AG09309 (cell line): ENCODE measurements around the gene CEND1.
A peak's percentile ranks its signal among the peaks of the same experiment; 100 is the strongest.

Experiments
- DNase-seq: peaks from one replicate; pipeline ENCODE4 v3.0.0-alpha.2; 2010; ENCODE audit warnings: low read depth
- H3K4me3 ChIP-seq: 2 replicates; pipeline ENCODE4 v1.5.1; 2011; ENCODE audit warnings: mild to moderate bottlenecking, low read depth, low read length, moderate library complexity; ENCODE audit not compliant: control insufficient read depth
- CTCF ChIP-seq: IDR thresholded peaks from 2 replicates; pipeline ENCODE4 v1.5.1; 2011; ENCODE audit warnings: mild to moderate bottlenecking, low read depth, low read length, inconsistent platforms; ENCODE audit not compliant: insufficient read depth, control insufficient read depth; ENCODE audit errors: missing control alignments

CEND1 gene

GRCh38 chr11:790721-791564, 1.1 kb upstream of the CEND1 start:
- TF ChIP-seq CTCF = no peak
- no peak overlapping the region for H3K4me3 ChIP-seq
- no peak for DNase-seq

- no peak for TF ChIP-seq CTCF
- peak overlapping the region; percentile 12 for H3K4me3 ChIP-seq
- DNase-seq = no peak
These were observed 643 bp downstream of the CEND1 start for GRCh38 chr11:788953-789940.

- H3K4me3 ChIP-seq = no peak overlapping the region
- no peak for DNase-seq
These were observed 1.8 kb downstream of the CEND1 start for GRCh38 chr11:788009-788640.

GRCh38 chr11:787084-787675, 2.7 kb downstream of the CEND1 start:
- TF ChIP-seq CTCF = no peak
- no peak for DNase-seq
- no peak overlapping the region for H3K4me3 ChIP-seq

More at GRCh38 chr11:788009-788640, 1.8 kb downstream of the CEND1 start:
- no peak for TF ChIP-seq CTCF

GRCh38 chr11:786235-787083, 3.4 kb downstream of the CEND1 start:
- no peak for DNase-seq
- TF ChIP-seq CTCF = no peak
- no peak overlapping the region for H3K4me3 ChIP-seq
